ENCODE data around the gene FABP6.

DNA sequence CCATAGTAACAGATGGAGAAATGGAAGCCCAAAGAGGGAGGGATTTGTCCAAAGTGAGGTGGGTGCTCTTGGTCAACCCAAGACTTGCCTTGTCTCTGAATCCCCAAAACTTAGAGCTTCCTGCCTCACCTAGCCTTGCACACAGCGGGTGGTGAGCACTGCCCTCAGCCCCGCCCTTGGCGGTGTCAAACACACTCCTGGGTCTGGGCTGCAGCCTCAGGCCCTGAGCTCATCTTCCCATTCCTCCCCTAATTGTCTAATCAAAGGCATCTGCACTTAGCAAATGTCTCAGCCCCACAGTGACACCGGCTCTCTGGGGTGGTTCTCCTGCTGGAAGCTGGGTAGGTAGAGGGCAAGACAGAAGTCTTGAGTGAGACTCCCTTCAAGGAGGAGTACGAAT is 20.9 kb downstream of the FABP6 start:
- TF ChIP-seq RARB (CRISPR knock-in tag; IDR thresholded peaks at IDR 0.05) = no peak
- TF ChIP-seq ZFP3 (CRISPR knock-in tag; IDR thresholded peaks at IDR 0.05) = no peak
- no peak for TF ChIP-seq ISL1 (CRISPR knock-in tag; IDR thresholded peaks at IDR 0.05)
- TF ChIP-seq ZNF70 (CRISPR knock-in tag; IDR thresholded peaks at IDR 0.05) = no peak
- TF ChIP-seq, protein P1, sequence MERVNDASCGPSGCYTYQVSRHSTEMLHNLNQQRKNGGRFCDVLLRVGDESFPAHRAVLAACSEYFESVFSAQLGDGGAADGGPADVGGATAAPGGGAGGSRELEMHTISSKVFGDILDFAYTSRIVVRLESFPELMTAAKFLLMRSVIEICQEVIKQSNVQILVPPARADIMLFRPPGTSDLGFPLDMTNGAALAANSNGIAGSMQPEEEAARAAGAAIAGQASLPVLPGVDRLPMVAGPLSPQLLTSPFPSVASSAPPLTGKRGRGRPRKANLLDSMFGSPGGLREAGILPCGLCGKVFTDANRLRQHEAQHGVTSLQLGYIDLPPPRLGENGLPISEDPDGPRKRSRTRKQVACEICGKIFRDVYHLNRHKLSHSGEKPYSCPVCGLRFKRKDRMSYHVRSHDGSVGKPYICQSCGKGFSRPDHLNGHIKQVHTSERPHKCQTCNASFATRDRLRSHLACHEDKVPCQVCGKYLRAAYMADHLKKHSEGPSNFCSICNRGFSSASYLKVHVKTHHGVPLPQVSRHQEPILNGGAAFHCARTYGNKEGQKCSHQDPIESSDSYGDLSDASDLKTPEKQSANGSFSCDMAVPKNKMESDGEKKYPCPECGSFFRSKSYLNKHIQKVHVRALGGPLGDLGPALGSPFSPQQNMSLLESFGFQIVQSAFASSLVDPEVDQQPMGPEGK (CRISPR knock-in tag; IDR thresholded peaks at IDR 0.05; ENCODE audit: borderline replicate concordance) = no peak
- TF ChIP-seq TCF4 (CRISPR knock-in tag; IDR thresholded peaks at IDR 0.05; ENCODE audit: borderline replicate concordance) = no peak
- TF ChIP-seq BACH2 (CRISPR knock-in tag; IDR thresholded peaks at IDR 0.05; ENCODE audit: borderline replicate concordance) = no peak
- TF ChIP-seq SNAI2 (CRISPR knock-in tag; IDR thresholded peaks at IDR 0.05) = no peak
- TF ChIP-seq OSR1 (CRISPR knock-in tag; IDR thresholded peaks at IDR 0.05) = no peak
- no peak for TF ChIP-seq ARNTL (CRISPR knock-in tag; IDR thresholded peaks at IDR 0.05; ENCODE audit: borderline replicate concordance, low read depth)
- TF ChIP-seq, protein P2, sequence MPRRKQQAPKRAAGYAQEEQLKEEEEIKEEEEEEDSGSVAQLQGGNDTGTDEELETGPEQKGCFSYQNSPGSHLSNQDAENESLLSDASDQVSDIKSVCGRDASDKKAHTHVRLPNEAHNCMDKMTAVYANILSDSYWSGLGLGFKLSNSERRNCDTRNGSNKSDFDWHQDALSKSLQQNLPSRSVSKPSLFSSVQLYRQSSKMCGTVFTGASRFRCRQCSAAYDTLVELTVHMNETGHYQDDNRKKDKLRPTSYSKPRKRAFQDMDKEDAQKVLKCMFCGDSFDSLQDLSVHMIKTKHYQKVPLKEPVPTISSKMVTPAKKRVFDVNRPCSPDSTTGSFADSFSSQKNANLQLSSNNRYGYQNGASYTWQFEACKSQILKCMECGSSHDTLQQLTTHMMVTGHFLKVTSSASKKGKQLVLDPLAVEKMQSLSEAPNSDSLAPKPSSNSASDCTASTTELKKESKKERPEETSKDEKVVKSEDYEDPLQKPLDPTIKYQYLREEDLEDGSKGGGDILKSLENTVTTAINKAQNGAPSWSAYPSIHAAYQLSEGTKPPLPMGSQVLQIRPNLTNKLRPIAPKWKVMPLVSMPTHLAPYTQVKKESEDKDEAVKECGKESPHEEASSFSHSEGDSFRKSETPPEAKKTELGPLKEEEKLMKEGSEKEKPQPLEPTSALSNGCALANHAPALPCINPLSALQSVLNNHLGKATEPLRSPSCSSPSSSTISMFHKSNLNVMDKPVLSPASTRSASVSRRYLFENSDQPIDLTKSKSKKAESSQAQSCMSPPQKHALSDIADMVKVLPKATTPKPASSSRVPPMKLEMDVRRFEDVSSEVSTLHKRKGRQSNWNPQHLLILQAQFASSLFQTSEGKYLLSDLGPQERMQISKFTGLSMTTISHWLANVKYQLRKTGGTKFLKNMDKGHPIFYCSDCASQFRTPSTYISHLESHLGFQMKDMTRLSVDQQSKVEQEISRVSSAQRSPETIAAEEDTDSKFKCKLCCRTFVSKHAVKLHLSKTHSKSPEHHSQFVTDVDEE (CRISPR knock-in tag; IDR thresholded peaks at IDR 0.05) = no peak
- TF ChIP-seq GLIS3 (CRISPR knock-in tag; IDR thresholded peaks at IDR 0.05) = no peak
- TF ChIP-seq TOX (CRISPR knock-in tag; IDR thresholded peaks at IDR 0.05; ENCODE audit: borderline replicate concordance) = no peak

Data from SK-N-SH treated with all-trans-retinoic acid at 6 μM for 48 hours (cell line).